Neural cell (in vitro differentiated cells): ENCODE data around the gene AMD1. TPM values are rescaled to one million over a fixed set of nuclear protein-coding genes. Genes with fewer than 3 reads are reported as not detected.
"Not testable (repeated sequence)": the region's sequence is repeated elsewhere in the genome, so short reads cannot be mapped to it uniquely, and the experiment has no call there.

Source experiments
- H2AFZ ChIP-seq: fragments of 200-600, 300-800 bp; sonication (generic), shearing (Covaris generic); 2 replicates; pipeline ENCODE4 v1.6.0; 2014; ENCODE audit warnings: low read depth, mild to moderate bottlenecking, antibody characterized with exemption, low read length, moderate library complexity
- H3F3A ChIP-seq: fragments of 200-600 bp; shearing (Covaris generic); 2 replicates; pipeline ENCODE4 v1.6.1; 2016; ENCODE audit warnings: mild to moderate bottlenecking, moderate library complexity, mixed read lengths, antibody characterized with exemption, low read length; ENCODE audit not compliant: insufficient read depth, poor library complexity, severe bottlenecking
- H3K27ac ChIP-seq: fragments of 200-600, 300-800 bp; sonication (generic), shearing (Covaris generic); 2 replicates; pipeline ENCODE4 v1.5.1; 2014; ENCODE audit warnings: mild to moderate bottlenecking, low read length, moderate library complexity
- H3K27me3 ChIP-seq: fragments of 300-800, 200-600 bp; sonication (generic), shearing (Covaris generic); 2 replicates; pipeline ENCODE4 v1.6.0; 2014; ENCODE audit warnings: mild to moderate bottlenecking, low read depth, low read length, moderate library complexity; ENCODE audit not compliant: insufficient read depth
- H3K36me3 ChIP-seq: fragments of 300-800, 200-600 bp; sonication (generic), shearing (Covaris generic); 2 replicates; pipeline ENCODE4 v1.5.1; 2014; ENCODE audit warnings: mild to moderate bottlenecking, antibody characterized with exemption, low read length, moderate library complexity; ENCODE audit not compliant: insufficient read depth
- H3K4me2 ChIP-seq: fragments of 300-800, 200-600 bp; sonication (generic), shearing (Covaris generic); 2 replicates; pipeline ENCODE4 v1.6.0; 2014; ENCODE audit warnings: mild to moderate bottlenecking, low read length
- H3K4me3 ChIP-seq: fragments of 300-800, 200-600 bp; sonication (generic), shearing (Covaris generic); 2 replicates; pipeline ENCODE4 v1.5.1; 2014; ENCODE audit warnings: mild to moderate bottlenecking, low read length, moderate library complexity
- H3K79me2 ChIP-seq: fragments of 200-600 bp; shearing (Covaris generic); replicated peaks from 2 replicates; pipeline ENCODE4 v1.6.0; 2014; ENCODE audit warnings: mild to moderate bottlenecking, low read length, moderate library complexity; ENCODE audit not compliant: insufficient read depth
- H3K9ac ChIP-seq: fragments of 300-800, 200-600 bp; sonication (generic), shearing (Covaris generic); 2 replicates; pipeline ENCODE4 v1.6.1; 2016; ENCODE audit warnings: mild to moderate bottlenecking, low read length, mixed read lengths
- H3K9me2 ChIP-seq: fragments of 200-600 bp; shearing (Covaris generic); 2 replicates; pipeline ENCODE4 v1.6.1; 2016; ENCODE audit warnings: mild to moderate bottlenecking, low read length, mixed read lengths; ENCODE audit not compliant: insufficient read depth
- H3K9me3 ChIP-seq: fragments of 200-600, 300-800 bp; sonication (generic), shearing (Covaris generic); 2 replicates; pipeline ENCODE4 v1.6.1; 2016; ENCODE audit warnings: mild to moderate bottlenecking, mixed run types, low read length, moderate library complexity, mixed read lengths
- H4K20me1 ChIP-seq: fragments of 200-600 bp; shearing (Covaris generic); 2 replicates; pipeline ENCODE4 v1.6.1; 2016; ENCODE audit warnings: mild to moderate bottlenecking, mixed run types; ENCODE audit not compliant: insufficient read depth
- EP300 ChIP-seq: fragments of 450-650 bp; conservative IDR thresholded peaks from 2 replicates; pipeline ENCODE4 v1.6.1; 2014; ENCODE audit warnings: antibody characterized with exemption, mild to moderate bottlenecking, moderate library complexity; ENCODE audit not compliant: poor library complexity, severe bottlenecking
- EZH2 ChIP-seq: fragments of 200-600, 300-800 bp; shearing (Covaris generic), sonication (generic); IDR thresholded peaks from 2 replicates; pipeline ENCODE4 v1.6.1; 2014; ENCODE audit warnings: antibody characterized with exemption, low read length, borderline replicate concordance, mild to moderate bottlenecking; ENCODE audit not compliant: insufficient read depth, poor library complexity, severe bottlenecking
- MXI1 ChIP-seq: fragments of 450-650 bp; conservative IDR thresholded peaks from 2 replicates; pipeline ENCODE4 v1.6.1; 2014; ENCODE audit warnings: antibody characterized with exemption, mild to moderate bottlenecking; ENCODE audit not compliant: poor library complexity, severe bottlenecking
- POLR2AphosphoS5 ChIP-seq: IDR thresholded peaks from 2 replicates; pipeline ENCODE4 v1.6.1; 2012
- RAD21 ChIP-seq: fragments of 450-650 bp; conservative IDR thresholded peaks from 2 replicates; pipeline ENCODE4 v1.6.1; 2014; ENCODE audit warnings: antibody characterized with exemption, mild to moderate bottlenecking, moderate library complexity
- SMC3 ChIP-seq: fragments of 450-650 bp; conservative IDR thresholded peaks from 2 replicates; pipeline ENCODE4 v1.6.1; 2014; ENCODE audit warnings: antibody characterized with exemption, mild to moderate bottlenecking, moderate library complexity; ENCODE audit not compliant: poor library complexity
- TAF1 ChIP-seq: IDR thresholded peaks from 2 replicates; pipeline ENCODE4 v1.6.1; 2012; ENCODE audit warnings: low read depth
- polyA plus RNA-seq: library from polyadenylated mRNA; depleted of rRNA; stranded (reverse); fragments of >200 nt; gene quantifications from 2 replicates; pipeline ENCODE4 v1.2.3, GENCODE V29; 2014
- TF ChIP-seq, protein P1 (sequence below): fragments of 450-650 bp; IDR thresholded peaks from 2 replicates; pipeline ENCODE4 v1.5.1; 2014; ENCODE audit warnings: antibody characterized with exemption, mild to moderate bottlenecking, moderate library complexity; ENCODE audit not compliant: poor library complexity, severe bottlenecking
- TF ChIP-seq, protein P2 (sequence below): IDR thresholded peaks from 2 replicates; pipeline ENCODE4 v1.6.1; 2012; ENCODE audit warnings: borderline replicate concordance

AMD1 gene
- polyA plus RNA-seq, 1 donor from 2014 or later = 86.5 TPM

DNA sequence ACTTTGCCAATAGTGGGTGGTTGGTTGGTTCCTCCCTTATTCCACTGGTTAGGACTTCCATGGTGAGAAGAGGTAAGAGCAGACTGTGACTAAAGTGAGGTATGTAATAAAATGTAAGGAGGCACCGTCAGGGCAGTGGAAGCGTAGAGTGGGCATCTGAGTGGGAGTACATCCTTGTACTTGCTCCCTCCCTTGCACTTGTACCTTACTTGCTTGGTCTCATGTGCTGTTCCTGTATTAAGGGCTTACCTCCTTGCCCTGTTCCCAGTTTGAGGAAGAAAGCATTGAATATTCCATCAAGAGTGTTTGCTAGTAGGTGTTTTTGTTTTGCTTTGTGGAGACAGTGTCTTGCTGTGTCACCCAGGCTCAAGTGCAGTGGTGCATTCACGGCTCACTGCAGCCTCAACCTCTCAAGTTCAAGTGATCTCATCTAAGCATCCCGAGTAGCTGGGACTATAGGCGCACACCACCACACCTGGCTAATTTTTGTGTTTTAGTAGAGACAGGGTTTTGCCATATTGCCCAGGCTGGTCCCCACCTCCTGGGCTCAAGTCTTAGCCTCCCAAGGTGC, 25.5 kb downstream of the AMD1 start:
- Histone ChIP-seq H3K36me3 (peaks cover 7% of the 10 kb centered on the region), H3K4me2 (no peak overlapping the region), H3K9me2 (no peaks in the 10 kb centered on the region), H3F3A (no peaks in the 10 kb centered on the region), H4K20me1 (no peaks in the 10 kb centered on the region), H3K27me3 (no peaks in the 10 kb centered on the region), H3K9me3 (no peaks in the 10 kb centered on the region), H3K27ac (no peak overlapping the region), H3K9ac (no peak overlapping the region), H2AFZ (no peak overlapping the region), H3K4me3 (no peak overlapping the region), H3K79me2 (no peaks in the 10 kb centered on the region)
- no peak for TF ChIP-seq TAF1
- TF ChIP-seq POLR2AphosphoS5 = no peak
- no peak for TF ChIP-seq MXI1
- no peak for TF ChIP-seq EZH2
- TF ChIP-seq EP300 = no peak
- TF ChIP-seq, protein P1, sequence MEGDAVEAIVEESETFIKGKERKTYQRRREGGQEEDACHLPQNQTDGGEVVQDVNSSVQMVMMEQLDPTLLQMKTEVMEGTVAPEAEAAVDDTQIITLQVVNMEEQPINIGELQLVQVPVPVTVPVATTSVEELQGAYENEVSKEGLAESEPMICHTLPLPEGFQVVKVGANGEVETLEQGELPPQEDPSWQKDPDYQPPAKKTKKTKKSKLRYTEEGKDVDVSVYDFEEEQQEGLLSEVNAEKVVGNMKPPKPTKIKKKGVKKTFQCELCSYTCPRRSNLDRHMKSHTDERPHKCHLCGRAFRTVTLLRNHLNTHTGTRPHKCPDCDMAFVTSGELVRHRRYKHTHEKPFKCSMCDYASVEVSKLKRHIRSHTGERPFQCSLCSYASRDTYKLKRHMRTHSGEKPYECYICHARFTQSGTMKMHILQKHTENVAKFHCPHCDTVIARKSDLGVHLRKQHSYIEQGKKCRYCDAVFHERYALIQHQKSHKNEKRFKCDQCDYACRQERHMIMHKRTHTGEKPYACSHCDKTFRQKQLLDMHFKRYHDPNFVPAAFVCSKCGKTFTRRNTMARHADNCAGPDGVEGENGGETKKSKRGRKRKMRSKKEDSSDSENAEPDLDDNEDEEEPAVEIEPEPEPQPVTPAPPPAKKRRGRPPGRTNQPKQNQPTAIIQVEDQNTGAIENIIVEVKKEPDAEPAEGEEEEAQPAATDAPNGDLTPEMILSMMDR = no peak
- TF ChIP-seq, protein P2, sequence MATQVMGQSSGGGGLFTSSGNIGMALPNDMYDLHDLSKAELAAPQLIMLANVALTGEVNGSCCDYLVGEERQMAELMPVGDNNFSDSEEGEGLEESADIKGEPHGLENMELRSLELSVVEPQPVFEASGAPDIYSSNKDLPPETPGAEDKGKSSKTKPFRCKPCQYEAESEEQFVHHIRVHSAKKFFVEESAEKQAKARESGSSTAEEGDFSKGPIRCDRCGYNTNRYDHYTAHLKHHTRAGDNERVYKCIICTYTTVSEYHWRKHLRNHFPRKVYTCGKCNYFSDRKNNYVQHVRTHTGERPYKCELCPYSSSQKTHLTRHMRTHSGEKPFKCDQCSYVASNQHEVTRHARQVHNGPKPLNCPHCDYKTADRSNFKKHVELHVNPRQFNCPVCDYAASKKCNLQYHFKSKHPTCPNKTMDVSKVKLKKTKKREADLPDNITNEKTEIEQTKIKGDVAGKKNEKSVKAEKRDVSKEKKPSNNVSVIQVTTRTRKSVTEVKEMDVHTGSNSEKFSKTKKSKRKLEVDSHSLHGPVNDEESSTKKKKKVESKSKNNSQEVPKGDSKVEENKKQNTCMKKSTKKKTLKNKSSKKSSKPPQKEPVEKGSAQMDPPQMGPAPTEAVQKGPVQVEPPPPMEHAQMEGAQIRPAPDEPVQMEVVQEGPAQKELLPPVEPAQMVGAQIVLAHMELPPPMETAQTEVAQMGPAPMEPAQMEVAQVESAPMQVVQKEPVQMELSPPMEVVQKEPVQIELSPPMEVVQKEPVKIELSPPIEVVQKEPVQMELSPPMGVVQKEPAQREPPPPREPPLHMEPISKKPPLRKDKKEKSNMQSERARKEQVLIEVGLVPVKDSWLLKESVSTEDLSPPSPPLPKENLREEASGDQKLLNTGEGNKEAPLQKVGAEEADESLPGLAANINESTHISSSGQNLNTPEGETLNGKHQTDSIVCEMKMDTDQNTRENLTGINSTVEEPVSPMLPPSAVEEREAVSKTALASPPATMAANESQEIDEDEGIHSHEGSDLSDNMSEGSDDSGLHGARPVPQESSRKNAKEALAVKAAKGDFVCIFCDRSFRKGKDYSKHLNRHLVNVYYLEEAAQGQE = no peak
- no peak for TF ChIP-seq SMC3
- TF ChIP-seq RAD21 = no peak

DNA sequence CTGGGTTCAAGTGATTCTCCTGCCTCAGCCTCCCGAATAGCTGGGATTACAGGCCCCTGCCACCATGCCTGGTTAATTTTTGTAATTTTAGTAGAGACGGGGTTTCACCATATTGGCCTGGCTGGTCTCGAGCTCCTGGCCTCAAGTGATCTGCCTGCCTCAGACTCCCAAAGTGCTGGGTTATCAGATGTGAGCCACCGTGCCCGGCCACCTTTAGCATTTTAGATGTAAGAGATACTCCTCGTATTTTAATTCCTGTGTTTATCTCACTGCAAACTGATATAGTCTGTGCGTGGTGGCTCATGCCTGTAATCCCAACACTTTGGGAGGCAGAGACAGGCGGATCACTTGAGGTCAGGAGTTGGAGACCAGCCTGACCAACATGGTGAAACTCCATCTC, 27.0 kb downstream of the AMD1 start:
- not testable (repeated sequence) for H3F3A ChIP-seq, H3K9me3 ChIP-seq, H3K27ac ChIP-seq, H3K9ac ChIP-seq, H3K79me2 ChIP-seq, H3K9me2 ChIP-seq, H2AFZ ChIP-seq, H3K4me2 ChIP-seq, H3K36me3 ChIP-seq, H3K4me3 ChIP-seq, H3K27me3 ChIP-seq, H4K20me1 ChIP-seq

DNA sequence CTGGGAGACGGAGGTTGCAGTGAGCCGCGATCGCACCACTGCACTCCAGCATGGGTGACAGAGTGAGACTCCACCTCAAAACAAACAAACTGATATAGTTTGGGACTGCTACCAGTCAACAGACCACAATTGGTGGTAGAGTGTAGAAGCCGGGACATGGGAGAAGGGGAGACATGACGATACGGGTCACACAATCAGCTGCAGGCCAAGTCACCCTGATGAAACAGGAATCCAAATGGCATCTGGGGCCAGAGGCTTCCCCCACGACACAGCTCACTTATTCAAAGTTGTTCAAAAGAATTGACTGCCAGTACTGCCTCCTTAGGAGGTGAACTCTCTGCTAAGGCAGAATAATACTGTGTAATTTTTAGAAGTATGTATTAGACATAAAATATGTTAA, 27.5 kb downstream of the AMD1 start:
- Histone ChIP-seq H3K27me3 (no peaks in the 10 kb centered on the region), H3K27ac (no peak overlapping the region), H2AFZ (no peak overlapping the region), H4K20me1 (no peaks in the 10 kb centered on the region), H3K9me3 (no peaks in the 10 kb centered on the region), H3K36me3 (no peaks in the 10 kb centered on the region), H3K4me3 (no peak overlapping the region), H3K9me2 (no peaks in the 10 kb centered on the region), H3K79me2 (no peaks in the 10 kb centered on the region), H3K4me2 (no peak overlapping the region), H3F3A (no peaks in the 10 kb centered on the region), H3K9ac (no peak overlapping the region)
- TF ChIP-seq RAD21 = no peak
- no peak for TF ChIP-seq POLR2AphosphoS5
- TF ChIP-seq, protein P2 = no peak

DNA sequence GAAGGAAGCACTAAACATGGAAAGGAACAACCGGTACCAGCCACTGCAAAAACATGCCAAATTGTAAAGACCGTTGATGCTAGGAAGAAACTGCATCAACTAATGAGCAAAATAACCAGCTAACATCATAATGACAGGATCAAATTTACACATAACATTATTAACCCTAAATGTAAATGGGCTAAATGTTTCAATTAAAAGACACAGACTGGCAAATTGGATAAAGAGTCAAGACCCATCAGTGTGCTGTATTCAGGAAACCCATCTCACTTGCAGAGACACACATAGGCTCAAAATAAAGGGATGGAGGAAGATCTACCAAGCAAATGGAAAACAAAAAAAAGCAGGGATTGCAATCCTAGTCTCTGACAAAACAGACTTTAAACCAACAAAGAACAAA, 31.7 kb downstream of the AMD1 start:
- not testable (repeated sequence) for H3F3A ChIP-seq, H3K36me3 ChIP-seq, H3K27me3 ChIP-seq, H3K9me2 ChIP-seq, H3K4me3 ChIP-seq, H2AFZ ChIP-seq, H3K4me2 ChIP-seq, H3K9me3 ChIP-seq, H3K27ac ChIP-seq, H3K9ac ChIP-seq, H3K79me2 ChIP-seq, H4K20me1 ChIP-seq
